Gastrocnemius medialis (tissue), 4 donors: ENCODE results near the gene LINC01488. TPM values are rescaled to one million over a fixed set of nuclear protein-coding genes. Genes with fewer than 3 reads are reported as not detected.

Experiments
- ATAC-seq, 2 donors: fragments of 150-250 bp; one replicate each; pipeline ENCODE4 v1.9.1; 2016
- DNase-seq, 2 donors: peaks; one replicate each; pipeline ENCODE4 v3.0.0-alpha.2; 2019
- H3K27ac ChIP-seq, 4 donors: fragments of 200-600 bp; sonication (generic); 1 replicate in 1 of 4; 2 replicates in 3 of 4; pipeline ENCODE4 v1.5.1; 2016 to 2018; ENCODE audit warnings: mild to moderate bottlenecking in 2 of 4, moderate library complexity in 1 of 4
- H3K27me3 ChIP-seq, 3 donors: fragments of 200-600 bp; sonication (generic) in 2 of 3; 1 replicate in 1 of 3; 2 replicates in 2 of 3; pipeline versions ENCODE4 v1.5.1 to v1.6.0; 2016 to 2019; ENCODE audit warnings: mild to moderate bottlenecking in 1 of 3, moderate library complexity in 1 of 3
- H3K36me3 ChIP-seq, 2 donors: fragments of 200-600 bp; sonication (generic) in 1 of 2; one replicate each; pipeline ENCODE4 v1.5.1; 2017 to 2018
- H3K4me1 ChIP-seq, 2 donors: fragments of 200-600 bp; sonication (generic) in 1 of 2; one replicate each; pipeline ENCODE4 v1.5.1; 2016 to 2017; ENCODE audit warnings: mild to moderate bottlenecking in 2 of 2
- H3K4me3 ChIP-seq, 4 donors: fragments of 200-600 bp; sonication (generic) in 3 of 4; 1 replicate in 1 of 4; 2 replicates in 3 of 4; pipeline ENCODE4 v1.5.1; 2016 to 2019; ENCODE audit warnings: mild to moderate bottlenecking in 2 of 4
- H3K9me3 ChIP-seq, 3 donors: fragments of 200-600 bp; sonication (generic) in 2 of 3; 1 replicate in 1 of 3; 2 replicates in 2 of 3; pipeline ENCODE4 v1.5.1; 2016 to 2019
- CTCF ChIP-seq, 5 experiments: fragments of 450-650 bp in 3 of 5; fragments of 200-600 bp in 2 of 5; sonication (generic) in 2 of 5; IDR thresholded peaks in 4 of 5; conservative IDR thresholded peaks in 1 of 5; 1 replicate in 4 of 5; 2 replicates in 1 of 5; pipeline ENCODE4 v1.5.1; 2016 to 2019; ENCODE audit warnings: antibody characterized with exemption in 5 of 5, mild to moderate bottlenecking in 3 of 5, moderate library complexity in 3 of 5
- POLR2A ChIP-seq, 2 donors: fragments of 450-650 bp; IDR thresholded peaks; one replicate each; pipeline ENCODE4 v1.6.1; 2017; ENCODE audit warnings: antibody characterized with exemption in 2 of 2, mild to moderate bottlenecking in 2 of 2, moderate library complexity in 2 of 2
- in situ Hi-C, 4 donors: fragments of 200-750 bp; cut with MboI; loops; one replicate each; pipeline versions ENCODE4 v1.15.0 to v1.8.0; 2017; ENCODE audit warnings: low sequenced_read_pairs in 4 of 4
- intact Hi-C: fragments of 100-400 bp; cut with DNase I; formaldehyde crosslinking; loops from one replicate; pipeline ENCODE4 v1.15.1; 2023; ENCODE audit warnings: low total_unique reads
- total RNA-seq, 4 donors: library from RNA; depleted of rRNA; stranded (reverse); fragments of >200 nt; gene quantifications; one replicate each; pipeline versions ENCODE4 v1.1.0 to v1.2.3, GENCODE V29; 2016

Gene LINC01488
- not detected for total RNA-seq

GRCh38 chr11:69481393-69481844, at the start of gene LINC01488:
Gene LINC01488 (plus strand): TSS chr11:69481663.
- Histone ChIP-seq H3K27me3 (no peaks in the 10 kb centered on the region), H3K9me3 (no peaks in the 10 kb centered on the region), H3K4me1 (peaks cover 5 to 10% of the 10 kb centered on the region in 2 donors), H3K36me3 (no peaks in the 10 kb centered on the region), H3K27ac (no peak within 1 kb of the TSS), H3K4me3 (no peak within 1 kb of the TSS)
- no peak for TF ChIP-seq CTCF (IDR thresholded peaks at IDR 0.05 in 4 of 5, conservative IDR thresholded peaks at IDR 0.05 in 1 of 5)
- TF ChIP-seq POLR2A (IDR thresholded peaks at IDR 0.05), result no peak
- DNase-seq, result no peak
- intact Hi-C loops, result no loop called here
- no peak for ATAC-seq
- in situ Hi-C loops, result no loop called here

- intact Hi-C loops (no loop called here), in situ Hi-C loops (no loop called here)
- Histone ChIP-seq H3K9me3 (no peaks in the 10 kb centered on the region), H3K27ac (no peak overlapping the region), H3K36me3 (no peaks in the 10 kb centered on the region), H3K4me1 (no peaks in the 10 kb centered on the region), H3K27me3 (peaks cover 0 to 7% (median 0%) of the 10 kb centered on the region in 3 donors), H3K4me3 (no peak overlapping the region)
- no peak for DNase-seq
- ATAC-seq, result no peak
- TF ChIP-seq CTCF (IDR thresholded peaks at IDR 0.05 in 4 of 5, conservative IDR thresholded peaks at IDR 0.05 in 1 of 5) (no peak), POLR2A (IDR thresholded peaks at IDR 0.05) (no peak)
Measured at GRCh38 chr11:69431893-69432738, 49.3 kb upstream of the LINC01488 start.

GRCh38 chr11:69433741-69434140, 47.7 kb upstream of the LINC01488 start:
- Histone ChIP-seq H3K9me3 (no peaks in the 10 kb centered on the region), H3K27ac (no peak overlapping the region), H3K4me3 (no peak overlapping the region), H3K4me1 (no peaks in the 10 kb centered on the region), H3K27me3 (peaks cover 0 to 7% (median 0%) of the 10 kb centered on the region in 3 donors), H3K36me3 (no peaks in the 10 kb centered on the region)
- ATAC-seq (no peak), DNase-seq (no peak)
- intact Hi-C loops, result no loop called here
- TF ChIP-seq CTCF (IDR thresholded peaks at IDR 0.05 in 4 of 5, conservative IDR thresholded peaks at IDR 0.05 in 1 of 5) (no peak), POLR2A (IDR thresholded peaks at IDR 0.05) (no peak)
- in situ Hi-C loops, result no loop called here

- Histone ChIP-seq H3K4me3 (no peak overlapping the region), H3K36me3 (no peaks in the 10 kb centered on the region), H3K9me3 (no peaks in the 10 kb centered on the region), H3K27ac (no peak overlapping the region), H3K4me1 (no peaks in the 10 kb centered on the region), H3K27me3 (peaks cover 0 to 7% (median 0%) of the 10 kb centered on the region in 3 donors)
- intact Hi-C loops (no loop called here), in situ Hi-C loops (no loop called here)
- DNase-seq (no peak), ATAC-seq (no peak)
- TF ChIP-seq CTCF (IDR thresholded peaks at IDR 0.05 in 4 of 5, conservative IDR thresholded peaks at IDR 0.05 in 1 of 5) (no peak), POLR2A (IDR thresholded peaks at IDR 0.05) (no peak)
Measured at GRCh38 chr11:69434471-69434931, 47.0 kb upstream of the LINC01488 start.
